EH (cell line): Measurements from ENCODE around the gene CEP112.

Source experiments
- DNase-seq: peaks from one replicate; pipeline ENCODE4 v3.0.0-alpha.2; 2015; ENCODE audit warnings: low read depth

Gene CEP112

GRCh38 chr17:65988451-65988850, 203.5 kb downstream of the CEP112 start:
- no peak for DNase-seq

GRCh38 chr17:65987988-65988387, 203.9 kb downstream of the CEP112 start:
- peak; percentile 47 for DNase-seq

- DNase-seq: no peak
Observed at GRCh38 chr17:65985571-65985970, 206.4 kb downstream of the CEP112 start.

GRCh38 chr17:65984299-65984698, 207.6 kb downstream of the CEP112 start:
- DNase-seq: peak; percentile 11

GRCh38 chr17:65978871-65979270, 213.1 kb downstream of the CEP112 start:
- DNase-seq: peak; percentile 3

- peak; percentile 32 for DNase-seq
Observed at GRCh38 chr17:65977041-65977440, 214.9 kb downstream of the CEP112 start.

GRCh38 chr17:65975878-65976277, 216.1 kb downstream of the CEP112 start:
- no peak for DNase-seq

- no peak for DNase-seq
Observed at GRCh38 chr17:65973237-65973636, 218.7 kb downstream of the CEP112 start.

- DNase-seq: no peak
Observed at GRCh38 chr17:65967372-65967771, 224.6 kb downstream of the CEP112 start.

- DNase-seq: no peak
Observed at GRCh38 chr17:65966072-65966695, 225.7 kb downstream of the CEP112 start.

GRCh38 chr17:65963179-65963578, 228.8 kb downstream of the CEP112 start:
- no peak for DNase-seq

- no peak for DNase-seq
Observed at GRCh38 chr17:65959630-65960029, 232.3 kb downstream of the CEP112 start.

- no peak for DNase-seq
Observed at GRCh38 chr17:65956814-65957213, 235.1 kb downstream of the CEP112 start.

GRCh38 chr17:65954148-65954449, 237.8 kb downstream of the CEP112 start:
- no peak for DNase-seq

- DNase-seq: no peak
Observed at GRCh38 chr17:65953316-65954147, 238.4 kb downstream of the CEP112 start.

GRCh38 chr17:65952586-65952985, 239.3 kb downstream of the CEP112 start:
- DNase-seq: no peak

- DNase-seq: no peak
Observed at GRCh38 chr17:65952015-65952414, 239.9 kb downstream of the CEP112 start.

- no peak for DNase-seq
Observed at GRCh38 chr17:65947831-65948230, 244.1 kb downstream of the CEP112 start.

GRCh38 chr17:65942592-65942991, 249.3 kb downstream of the CEP112 start:
- DNase-seq: peak; percentile 51

- no peak for DNase-seq
Observed at GRCh38 chr17:65941356-65941899, 250.5 kb downstream of the CEP112 start.

- DNase-seq: peak; percentile 41
Observed at GRCh38 chr17:65936013-65936412, 255.9 kb downstream of the CEP112 start.

- DNase-seq: no peak
Observed at GRCh38 chr17:65933290-65933689, 258.6 kb downstream of the CEP112 start.
